Ascending aorta (tissue), 2 donors: ENCODE results near the gene TPK1. TPM values are rescaled to one million over a fixed set of nuclear protein-coding genes. Genes with fewer than 3 reads are reported as not detected.
A peak's percentile ranks its signal among the peaks of the same experiment; 100 is the strongest.

Experiments used
- DNase-seq, 2 donors: peaks; one replicate each; pipeline ENCODE4 v3.0.0-alpha.2; 2019; ENCODE audit warnings: low spot score in 2 of 2
- H3K27ac ChIP-seq, 2 donors: fragments of 200-600 bp; sonication (generic); one replicate each; pipeline ENCODE4 v1.5.1; 2016 to 2017; ENCODE audit warnings: mild to moderate bottlenecking in 1 of 2
- H3K27me3 ChIP-seq: fragments of 200-600 bp; sonication (generic); one replicate; pipeline ENCODE4 v1.5.1; 2017
- H3K36me3 ChIP-seq, 2 donors: fragments of 200-600 bp; sonication (generic); one replicate each; pipeline ENCODE4 v1.5.1; 2016
- H3K4me1 ChIP-seq, 2 donors: fragments of 200-600 bp; sonication (generic); one replicate each; pipeline ENCODE4 v1.5.1; 2016 to 2017; ENCODE audit warnings: mild to moderate bottlenecking in 1 of 2
- H3K4me3 ChIP-seq, 2 donors: fragments of 200-600 bp; sonication (generic); one replicate each; pipeline ENCODE4 v1.5.1; 2016 to 2017; ENCODE audit warnings: mild to moderate bottlenecking in 1 of 2
- H3K9me3 ChIP-seq, 2 donors: fragments of 200-600 bp; sonication (generic); one replicate each; pipeline ENCODE4 v1.5.1; 2016
- intact Hi-C: fragments of 100-400 bp; cut with DNase I; formaldehyde crosslinking; loops from one replicate; pipeline ENCODE4 v1.15.1; 2023
- total RNA-seq: library from RNA; depleted of rRNA; stranded (reverse); fragments of >200 nt; gene quantifications from one replicate; pipeline ENCODE4 v1.1.0, GENCODE V29; 2016
- TF ChIP-seq, protein P1 (sequence below), 3 experiments: fragments of 200-600 bp in 2 of 3; fragments of 450-650 bp in 1 of 3; sonication (generic) in 2 of 3; IDR thresholded peaks; one replicate each; pipeline ENCODE4 v1.5.1; 2016 to 2019; ENCODE audit warnings: antibody characterized with exemption in 3 of 3, mild to moderate bottlenecking in 1 of 3, moderate library complexity in 1 of 3

Gene TPK1
- total RNA-seq, 1 donor from 2014 or later = 3.7 TPM

DNA sequence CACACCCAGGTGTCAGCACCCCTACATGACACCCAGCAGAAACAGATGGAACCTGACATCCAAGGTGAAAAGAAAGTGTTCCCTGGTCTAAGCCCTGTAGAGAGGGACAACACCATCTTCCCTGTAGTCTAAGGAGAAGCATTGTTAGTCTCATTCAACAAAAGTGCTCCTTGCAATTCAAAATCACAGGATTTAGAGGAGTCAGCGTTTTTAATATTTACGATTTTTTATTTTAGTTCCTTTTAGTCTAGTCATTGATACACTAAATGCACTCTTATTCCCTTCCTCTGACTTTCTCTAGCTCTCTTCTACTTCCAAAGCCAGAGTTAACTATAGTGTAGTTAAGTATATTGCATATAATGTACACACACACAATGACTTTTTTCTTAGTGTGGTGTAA lies 163.0 kb downstream of the TPK1 start:
- H3K27ac ChIP-seq = no peak overlapping the region
- TF ChIP-seq, protein P1, sequence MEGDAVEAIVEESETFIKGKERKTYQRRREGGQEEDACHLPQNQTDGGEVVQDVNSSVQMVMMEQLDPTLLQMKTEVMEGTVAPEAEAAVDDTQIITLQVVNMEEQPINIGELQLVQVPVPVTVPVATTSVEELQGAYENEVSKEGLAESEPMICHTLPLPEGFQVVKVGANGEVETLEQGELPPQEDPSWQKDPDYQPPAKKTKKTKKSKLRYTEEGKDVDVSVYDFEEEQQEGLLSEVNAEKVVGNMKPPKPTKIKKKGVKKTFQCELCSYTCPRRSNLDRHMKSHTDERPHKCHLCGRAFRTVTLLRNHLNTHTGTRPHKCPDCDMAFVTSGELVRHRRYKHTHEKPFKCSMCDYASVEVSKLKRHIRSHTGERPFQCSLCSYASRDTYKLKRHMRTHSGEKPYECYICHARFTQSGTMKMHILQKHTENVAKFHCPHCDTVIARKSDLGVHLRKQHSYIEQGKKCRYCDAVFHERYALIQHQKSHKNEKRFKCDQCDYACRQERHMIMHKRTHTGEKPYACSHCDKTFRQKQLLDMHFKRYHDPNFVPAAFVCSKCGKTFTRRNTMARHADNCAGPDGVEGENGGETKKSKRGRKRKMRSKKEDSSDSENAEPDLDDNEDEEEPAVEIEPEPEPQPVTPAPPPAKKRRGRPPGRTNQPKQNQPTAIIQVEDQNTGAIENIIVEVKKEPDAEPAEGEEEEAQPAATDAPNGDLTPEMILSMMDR (IDR thresholded peaks at IDR 0.05) = no peak

DNA sequence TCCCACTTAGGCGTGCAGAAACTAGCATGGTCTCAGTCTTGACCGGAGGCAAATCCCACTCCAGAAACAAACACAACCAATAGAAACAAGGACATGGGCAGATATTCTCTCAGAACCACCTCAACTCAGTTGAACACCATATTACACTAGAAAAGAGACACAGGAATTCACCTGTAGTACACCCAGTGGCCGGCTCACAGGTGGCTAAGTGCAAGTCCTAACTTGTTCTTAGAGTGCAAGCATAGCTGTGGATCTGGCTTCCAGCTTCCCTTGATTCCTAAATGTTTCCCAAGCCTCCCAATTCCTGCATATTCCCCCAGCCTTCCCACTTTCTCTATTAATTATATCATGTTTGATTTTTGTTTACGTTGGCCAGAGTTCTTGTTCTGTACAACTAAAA lies 164.4 kb downstream of the TPK1 start:
- Histone ChIP-seq H3K36me3 (no peaks in the 10 kb centered on the region), H3K4me3 (no peak overlapping the region), H3K9me3 (no peaks in the 10 kb centered on the region), H3K4me1 (no peaks in the 10 kb centered on the region), H3K27me3 (no peaks in the 10 kb centered on the region), H3K27ac (no peak overlapping the region)
- TF ChIP-seq, protein P1 (IDR thresholded peaks at IDR 0.05) = no peak
- intact Hi-C loops = loop anchor here (5.0 kb wide), 1 partner anchor 116 kb away; no protein-coding TSS in a partner anchor
- no peak for DNase-seq

More for the DNA sequence above, 163.0 kb downstream of the TPK1 start:
- H3K9me3 ChIP-seq = no peaks in the 10 kb centered on the region
- no peaks in the 10 kb centered on the region for H3K27me3 ChIP-seq
- DNase-seq = no peak
- no peaks in the 10 kb centered on the region for H3K36me3 ChIP-seq
- H3K4me3 ChIP-seq = no peak overlapping the region
- intact Hi-C loops = loop anchor here (5.0 kb wide), 1 partner anchor 114 kb away; no protein-coding TSS in a partner anchor
- H3K4me1 ChIP-seq = no peaks in the 10 kb centered on the region

DNA sequence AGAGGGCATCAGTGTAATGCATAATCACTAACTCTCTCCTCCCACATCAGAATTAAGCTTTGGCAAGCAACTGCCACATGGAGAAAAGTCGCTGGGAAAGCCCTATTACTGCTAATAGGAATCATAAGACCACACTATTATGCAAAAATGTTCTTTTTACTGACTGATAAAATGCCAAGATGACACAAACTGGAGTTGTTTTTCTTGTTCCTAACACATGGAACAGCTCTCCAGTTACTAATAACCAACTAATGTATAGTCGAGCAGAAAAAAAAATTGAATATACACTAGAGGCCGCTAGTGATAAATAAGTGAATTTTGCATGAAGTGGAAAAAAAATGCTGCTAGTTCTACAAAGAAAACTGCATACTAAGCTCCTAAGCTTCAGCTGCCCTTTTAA lies 165.6 kb downstream of the TPK1 start:
- intact Hi-C loops = loop anchor here (5.0 kb wide), 1 partner anchor 117 kb away; no protein-coding TSS in a partner anchor
- TF ChIP-seq, protein P1 (IDR thresholded peaks at IDR 0.05) = peak in 2 of 3 experiments; percentile 17 to 46
- Histone ChIP-seq H3K4me3 (no peak overlapping the region), H3K9me3 (no peaks in the 10 kb centered on the region), H3K27me3 (no peaks in the 10 kb centered on the region), H3K4me1 (no peaks in the 10 kb centered on the region), H3K27ac (no peak overlapping the region), H3K36me3 (no peaks in the 10 kb centered on the region)
- no peak for DNase-seq

DNA sequence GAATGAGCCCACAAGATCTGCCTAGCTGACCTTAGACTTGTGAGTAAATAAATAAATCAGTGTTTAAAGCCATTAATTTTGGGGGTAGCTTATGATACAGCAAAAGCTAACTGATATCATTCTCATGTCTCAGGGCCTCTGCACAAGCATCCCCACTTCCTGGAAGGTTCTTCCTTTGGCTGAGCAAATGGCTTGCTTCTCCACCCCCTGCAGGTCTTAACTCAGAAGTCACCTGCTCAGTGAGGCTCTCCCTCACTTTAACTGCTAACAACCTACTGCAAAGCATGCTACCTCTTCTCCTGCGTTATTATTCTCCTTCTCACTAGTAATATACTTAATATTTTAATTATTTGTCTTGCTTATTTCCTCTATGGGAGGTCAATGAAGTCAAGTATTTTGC lies 167.3 kb downstream of the TPK1 start:
- intact Hi-C loops = no loop called here
- H3K4me1 ChIP-seq = no peaks in the 10 kb centered on the region
- H3K4me3 ChIP-seq = no peak overlapping the region
- no peaks in the 10 kb centered on the region for H3K9me3 ChIP-seq
- H3K27ac ChIP-seq = no peak overlapping the region
- TF ChIP-seq, protein P1 (IDR thresholded peaks at IDR 0.05) = no peak
- H3K36me3 ChIP-seq = no peaks in the 10 kb centered on the region
- DNase-seq = no peak
- no peaks in the 10 kb centered on the region for H3K27me3 ChIP-seq

DNA sequence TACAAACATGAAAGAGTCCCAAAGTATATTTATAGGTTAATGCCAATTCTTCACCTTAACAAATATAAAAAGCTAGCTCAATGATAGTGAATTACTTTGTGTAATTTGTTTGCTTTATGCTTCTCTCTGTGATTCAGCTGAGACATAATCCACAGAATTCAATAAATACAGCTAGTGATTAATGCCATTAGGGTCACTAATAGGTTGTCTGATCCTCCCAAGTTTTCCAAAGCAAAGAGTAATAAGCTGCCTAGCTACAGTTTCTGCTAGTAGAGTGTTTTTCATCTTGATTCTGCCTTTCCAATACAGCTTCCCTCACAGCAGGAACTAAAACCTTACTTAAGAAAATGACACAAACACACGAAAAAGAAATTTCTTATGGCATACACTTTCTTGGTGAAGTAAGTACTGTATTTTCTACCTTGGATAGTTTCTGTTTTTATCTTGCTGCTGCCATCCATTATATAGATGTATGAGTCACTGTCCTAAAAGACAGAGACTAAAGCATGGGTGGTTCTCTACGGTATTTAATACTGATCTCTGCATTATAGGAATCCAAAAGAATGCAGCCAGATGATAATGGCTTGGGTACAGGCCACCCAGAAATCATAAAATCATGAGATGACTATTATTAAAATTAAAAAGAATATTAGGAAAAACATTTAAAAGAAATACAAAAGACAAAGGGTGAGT lies 170.0 kb downstream of the TPK1 start:
- Histone ChIP-seq H3K4me1 (no peaks in the 10 kb centered on the region), H3K36me3 (no peaks in the 10 kb centered on the region), H3K27ac (no peak overlapping the region), H3K27me3 (no peaks in the 10 kb centered on the region), H3K9me3 (no peaks in the 10 kb centered on the region), H3K4me3 (no peak overlapping the region)
- no peak for DNase-seq
- TF ChIP-seq, protein P1 (IDR thresholded peaks at IDR 0.05) = no peak
- intact Hi-C loops = no loop called here
